Fibroblast of mammary gland (primary cell): ENCODE measurements around the gene CLIC1.

ENCODE experiments used
- DNase-seq: peaks from one replicate; pipeline ENCODE4 v3.0.0-alpha.2; 2010; ENCODE audit warnings: low read depth
- H3K4me3 ChIP-seq: 2 replicates; pipeline ENCODE4 v1.5.1; 2011; ENCODE audit warnings: low read depth, mild to moderate bottlenecking, low read length, moderate library complexity; ENCODE audit not compliant: control insufficient read depth
- TF ChIP-seq, protein P1 (sequence below): conservative IDR thresholded peaks from 2 replicates; pipeline ENCODE4 v1.5.1; 2011; ENCODE audit warnings: low read depth, low read length, inconsistent platforms; ENCODE audit not compliant: control insufficient read depth, insufficient read depth

CLIC1 gene

DNA sequence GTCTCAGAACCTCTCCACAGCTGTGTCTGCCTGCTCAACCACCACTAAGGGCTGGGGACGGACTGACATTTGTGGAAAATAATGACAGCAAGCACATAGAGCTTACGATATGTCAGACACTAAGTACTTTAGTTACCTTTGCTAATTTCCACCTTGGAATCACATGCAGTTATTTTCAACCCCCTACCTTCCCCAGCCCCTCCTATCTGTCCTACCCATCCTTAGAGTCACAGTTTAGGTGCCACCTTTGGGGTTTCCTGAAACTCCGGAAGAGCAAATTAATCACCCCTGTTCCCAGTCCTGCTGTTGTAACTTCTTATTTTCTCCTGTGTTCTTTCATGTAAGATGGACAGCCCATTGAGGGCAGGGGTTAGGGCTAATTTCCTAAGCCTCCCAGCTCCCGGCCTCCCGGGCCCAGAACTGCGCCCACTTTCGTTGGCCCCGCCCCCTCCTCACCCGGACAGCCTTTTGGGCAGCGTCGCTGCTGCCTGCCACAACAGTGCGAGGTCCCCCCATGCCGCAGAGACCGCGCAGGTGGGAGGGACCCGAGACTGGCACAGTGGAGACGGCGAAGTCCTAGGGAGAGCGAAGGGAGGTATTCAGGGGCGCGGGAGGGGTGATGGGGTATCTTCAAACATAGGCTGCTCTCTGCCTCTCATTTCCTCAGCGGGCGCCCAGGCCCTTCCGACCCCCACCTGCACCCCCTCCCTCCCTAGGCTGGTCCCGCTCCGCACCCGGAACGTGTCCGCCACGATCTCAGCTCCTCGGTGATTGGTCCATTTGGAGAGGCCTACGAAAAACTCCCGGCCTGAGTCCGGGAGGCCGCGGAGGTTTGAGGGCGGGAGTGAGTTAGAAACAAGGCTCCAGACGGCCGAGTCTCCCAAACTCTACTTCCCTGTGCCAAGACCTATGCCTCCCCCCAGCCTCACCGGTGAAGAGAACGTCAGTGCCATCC is 8.3 kb downstream of the CLIC1 start:
- TF ChIP-seq, protein P1, sequence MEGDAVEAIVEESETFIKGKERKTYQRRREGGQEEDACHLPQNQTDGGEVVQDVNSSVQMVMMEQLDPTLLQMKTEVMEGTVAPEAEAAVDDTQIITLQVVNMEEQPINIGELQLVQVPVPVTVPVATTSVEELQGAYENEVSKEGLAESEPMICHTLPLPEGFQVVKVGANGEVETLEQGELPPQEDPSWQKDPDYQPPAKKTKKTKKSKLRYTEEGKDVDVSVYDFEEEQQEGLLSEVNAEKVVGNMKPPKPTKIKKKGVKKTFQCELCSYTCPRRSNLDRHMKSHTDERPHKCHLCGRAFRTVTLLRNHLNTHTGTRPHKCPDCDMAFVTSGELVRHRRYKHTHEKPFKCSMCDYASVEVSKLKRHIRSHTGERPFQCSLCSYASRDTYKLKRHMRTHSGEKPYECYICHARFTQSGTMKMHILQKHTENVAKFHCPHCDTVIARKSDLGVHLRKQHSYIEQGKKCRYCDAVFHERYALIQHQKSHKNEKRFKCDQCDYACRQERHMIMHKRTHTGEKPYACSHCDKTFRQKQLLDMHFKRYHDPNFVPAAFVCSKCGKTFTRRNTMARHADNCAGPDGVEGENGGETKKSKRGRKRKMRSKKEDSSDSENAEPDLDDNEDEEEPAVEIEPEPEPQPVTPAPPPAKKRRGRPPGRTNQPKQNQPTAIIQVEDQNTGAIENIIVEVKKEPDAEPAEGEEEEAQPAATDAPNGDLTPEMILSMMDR: no peak
- H3K4me3 ChIP-seq: no peak overlapping the region
- no peak for DNase-seq

DNA sequence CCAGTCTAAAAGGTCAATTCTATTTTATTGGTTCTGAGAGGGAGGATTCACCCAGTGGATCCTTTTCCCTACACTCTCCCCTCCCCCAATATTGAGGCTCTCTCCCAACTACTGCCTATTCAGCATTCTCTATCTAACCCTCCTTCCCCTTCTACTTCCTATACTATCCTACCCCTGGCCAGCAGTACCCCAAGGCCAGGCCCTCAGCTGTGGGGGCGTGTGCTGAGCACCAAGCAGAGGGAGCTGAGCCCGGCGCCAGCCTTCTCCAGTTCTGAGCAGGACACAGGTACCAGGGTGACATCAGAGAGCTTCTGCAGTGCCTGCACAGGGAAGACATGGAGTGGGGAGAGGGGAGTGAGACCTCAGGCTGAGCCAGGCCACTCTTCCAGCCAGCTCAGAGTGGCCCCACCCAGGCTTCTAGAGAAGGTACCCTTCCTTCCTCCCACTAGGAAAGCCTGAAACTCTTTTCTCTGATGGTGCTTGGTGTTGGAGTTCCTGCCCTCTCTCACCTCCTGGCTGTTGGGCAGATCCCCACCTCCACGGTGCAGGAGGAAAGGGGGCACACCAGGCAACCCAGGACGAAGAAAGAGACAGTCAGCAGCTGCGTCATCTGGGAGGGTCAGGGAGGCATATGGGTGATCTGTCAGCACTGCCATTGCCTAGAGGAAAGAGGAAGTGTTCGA is 9.2 kb downstream of the CLIC1 start:
- TF ChIP-seq, protein P1: no peak
- H3K4me3 ChIP-seq: no peak overlapping the region
- DNase-seq: no peak

DNA sequence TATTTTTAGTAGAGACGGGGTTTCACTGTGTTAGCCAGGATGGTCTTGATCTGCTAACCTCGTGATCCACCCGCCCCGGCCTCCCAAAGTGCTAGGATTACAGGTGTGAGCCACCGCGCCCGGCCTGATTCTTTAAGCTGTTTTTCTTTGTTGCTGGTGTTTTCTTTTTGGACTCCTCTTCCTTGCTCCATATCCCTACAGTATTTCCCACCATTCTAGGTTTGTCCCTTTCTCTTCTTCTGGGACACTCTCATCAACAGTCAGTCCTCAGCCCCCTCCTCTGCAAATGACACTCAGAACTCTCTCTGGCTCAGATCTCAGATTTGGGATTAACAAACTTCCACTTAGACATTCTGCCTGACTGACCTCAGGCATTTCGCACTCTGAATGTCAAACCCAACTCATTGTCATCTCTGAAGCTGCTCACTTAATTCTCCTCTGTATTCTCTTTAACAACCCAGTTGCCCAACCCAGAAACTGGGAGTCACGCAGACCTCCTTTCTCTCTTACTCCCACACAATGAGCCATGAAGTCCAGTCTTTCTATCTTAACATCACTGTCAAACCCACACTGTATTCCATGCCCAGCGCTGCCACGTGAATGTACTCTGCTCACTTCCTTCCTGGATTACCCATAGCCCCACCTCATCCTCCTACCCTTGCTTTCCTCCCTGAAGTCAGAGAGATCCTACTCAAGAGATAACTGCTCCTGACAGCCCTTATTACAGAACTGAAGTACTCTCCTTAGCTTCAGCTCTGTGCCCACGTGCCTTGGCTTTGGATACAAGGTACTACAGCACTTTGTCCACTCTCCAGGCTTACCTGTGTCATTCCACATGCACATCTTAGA is 10.6 kb downstream of the CLIC1 start:
- TF ChIP-seq, protein P1: no peak
- no peak for DNase-seq
- H3K4me3 ChIP-seq: no peak overlapping the region

DNA sequence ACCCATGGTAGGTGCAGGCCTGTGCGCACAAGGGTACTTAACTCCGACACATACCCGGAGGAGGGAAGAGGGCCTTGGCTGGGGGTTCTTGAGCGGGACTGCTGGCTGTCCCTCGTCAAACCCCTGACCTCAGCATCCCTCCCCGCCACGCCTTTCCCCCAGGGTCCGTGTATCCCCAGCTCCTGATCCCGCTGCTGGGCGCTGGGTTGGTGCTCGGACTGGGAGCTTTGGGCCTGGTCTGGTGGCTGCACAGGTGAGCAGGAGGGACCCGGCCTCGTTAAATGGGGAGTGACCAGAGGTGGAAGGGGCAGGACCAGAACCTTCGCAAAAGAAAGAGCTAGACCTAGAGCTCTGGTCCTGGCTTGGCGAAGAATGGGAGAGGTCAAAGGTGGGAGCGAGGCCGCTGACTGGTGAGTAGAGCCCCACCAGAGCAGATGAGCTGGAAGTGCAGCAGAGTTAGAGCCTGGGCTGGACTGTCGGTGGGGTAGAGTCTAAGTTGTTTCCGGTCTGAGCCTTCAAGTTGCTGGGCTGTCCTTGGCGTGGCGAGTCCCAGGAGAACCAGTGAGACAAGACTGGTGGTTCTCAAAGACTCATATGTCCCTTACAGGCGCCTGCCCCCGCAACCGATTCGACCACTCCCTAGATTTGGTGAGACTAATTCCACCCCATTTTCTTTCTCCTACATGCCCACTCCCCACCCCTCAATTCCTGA is 12.2 kb downstream of the CLIC1 start:
- TF ChIP-seq, protein P1: no peak
- H3K4me3 ChIP-seq: no peak overlapping the region
- DNase-seq: no peak

DNA sequence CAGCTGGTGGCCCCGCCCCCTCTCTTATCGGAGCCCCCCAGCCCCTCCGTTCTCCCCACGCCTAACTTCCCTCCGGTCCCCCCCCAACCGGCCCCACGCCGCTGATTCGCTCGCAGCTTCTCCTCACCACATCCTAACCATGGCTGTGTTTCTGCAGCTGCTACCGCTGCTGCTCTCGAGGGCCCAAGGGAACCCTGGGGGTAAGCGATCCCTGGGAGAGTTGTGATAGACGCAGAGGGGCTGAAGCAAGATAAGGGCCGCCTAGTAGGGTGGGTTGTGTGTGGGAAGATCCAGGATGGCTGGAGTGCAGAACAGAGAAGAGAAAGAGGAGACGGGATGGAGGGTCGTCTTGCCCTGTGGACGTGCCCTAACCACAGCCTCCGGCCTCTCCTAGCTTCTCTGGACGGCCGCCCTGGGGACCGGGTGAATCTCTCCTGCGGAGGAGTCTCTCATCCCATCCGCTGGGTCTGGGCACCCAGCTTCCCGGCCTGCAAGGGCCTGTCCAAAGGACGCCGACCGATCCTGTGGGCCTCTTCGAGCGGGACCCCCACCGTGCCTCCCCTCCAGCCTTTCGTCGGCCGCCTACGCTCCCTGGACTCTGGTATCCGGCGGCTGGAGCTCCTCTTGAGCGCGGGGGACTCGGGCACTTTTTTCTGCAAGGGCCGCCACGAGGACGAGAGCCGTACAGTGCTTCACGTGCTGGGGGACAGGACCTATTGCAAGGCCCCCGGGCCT is 12.9 kb downstream of the CLIC1 start, which contains the start of gene MPIG6B:
Gene MPIG6B, plus strand, starts transcription at position 129 of the 735 bp plus-strand sequence. Its CDS starts 11 bp downstream, at position 140.
- H3K4me3 ChIP-seq: no peak within 1 kb of the TSS
- TF ChIP-seq, protein P1: no peak
- DNase-seq: no peak
